Measurements from ENCODE around the gene APOC4. TPM values are rescaled to one million over a fixed set of nuclear protein-coding genes. Genes with fewer than 3 reads are reported as not detected.
A peak's percentile ranks its signal among the peaks of the same experiment; 100 is the strongest.

The APOC4 gene
- total RNA-seq: not detected
- polyA plus RNA-seq: not detected
- total RNA-seq: not detected

- Mint-ChIP-seq H3K27ac (peak within 1 kb of the TSS in 1 of 9 donors; percentile 7), H3K4me1 (peaks cover 0 to 2% (median 0%) of the 10 kb centered on the region in 7 donors), H3K36me3 (no peaks in the 10 kb centered on the region), H3K9me3 (no peaks in the 10 kb centered on the region), H3K27me3 (no peaks in the 10 kb centered on the region), H3K4me3 (no peak within 1 kb of the TSS)
- Histone ChIP-seq H3K27me3 (ENCODE audit: control insufficient read depth in 2 of 2, insufficient read depth in 2 of 2, low read length in 2 of 2) (no peaks in the 10 kb centered on the region), H3K9me3 (ENCODE audit: control insufficient read depth in 2 of 3, low read length in 3 of 3) (no peaks in the 10 kb centered on the region), H3K27ac (ENCODE audit: low read depth, low read length) (no peak within 1 kb of the TSS), H3K4me3 (ENCODE audit: low read length) (no peak within 1 kb of the TSS), H3K36me3 (ENCODE audit: control insufficient read depth in 2 of 3, insufficient read depth in 3 of 3, low read length in 3 of 3) (no peaks in the 10 kb centered on the region), H3K4me1 (ENCODE audit: control insufficient read depth in 2 of 2, insufficient read depth in 2 of 2, low read length in 2 of 2) (no peaks in the 10 kb centered on the region)
- no peak for DNase-seq
- intact Hi-C loops (cut with micrococcal nuclease): no loop called here
- ATAC-seq: no peak
- CTCF ChIA-PET: no interaction called here
- POLR2A ChIA-PET: no interaction called here
These were observed at the start of gene APOC4 for GRCh38 chr19:44942067-44942571. Gene APOC4 (plus strand): TSS chr19:44942237. CDS start chr19:44942278, 41 bp downstream.

GRCh38 chr19:44892932-44893331 lies 49.1 kb upstream of the APOC4 start:
- H3K4me3 ChIP-seq (ENCODE audit: low read length): no peak overlapping the region
- peaks cover 10 to 20% of the 10 kb centered on the region in 2 donors for H3K4me1 ChIP-seq (ENCODE audit: control insufficient read depth in 2 of 2, insufficient read depth in 2 of 2, low read length in 2 of 2)
- POLR2A ChIA-PET: no interaction called here

GRCh38 chr19:44893332-44894051 lies 48.5 kb upstream of the APOC4 start:
- no peaks in the 10 kb centered on the region for H3K9me3 ChIP-seq (ENCODE audit: control insufficient read depth in 2 of 3, low read length in 3 of 3)
- peaks cover 0 to 28% (median 5%) of the 10 kb centered on the region in 5 donors for H3K36me3 Mint-ChIP-seq
- intact Hi-C loops (cut with micrococcal nuclease): loop anchor here in 1 of 2 donors (5.0 kb wide), 2 partner anchors 201 to 994 kb away; partner anchors contain the start of gene IRF2BP1
- H3K27me3 ChIP-seq (ENCODE audit: control insufficient read depth in 2 of 2, insufficient read depth in 2 of 2, low read length in 2 of 2): no peaks in the 10 kb centered on the region
- ATAC-seq (no peak), DNase-seq (no peak)
- H3K27ac ChIP-seq (ENCODE audit: low read depth, low read length): no peak overlapping the region
- H3K4me3 ChIP-seq (ENCODE audit: low read length): no peak overlapping the region
- no peaks in the 10 kb centered on the region for H3K27me3 Mint-ChIP-seq
- peak overlapping the region in 3 of 9 donors; percentile 33 to 40 (median 36) for H3K27ac Mint-ChIP-seq
- H3K4me1 Mint-ChIP-seq: peaks cover 18 to 44% (median 32%) of the 10 kb centered on the region in 7 donors
- CTCF ChIA-PET: no interaction called here
- peaks cover 0 to 5% (median 0%) of the 10 kb centered on the region in 11 donors for H3K9me3 Mint-ChIP-seq
- peaks cover 10 to 20% of the 10 kb centered on the region in 2 donors for H3K4me1 ChIP-seq (ENCODE audit: control insufficient read depth in 2 of 2, insufficient read depth in 2 of 2, low read length in 2 of 2)
- peaks cover 0 to 60% (median 18%) of the 10 kb centered on the region in 3 experiments for H3K36me3 ChIP-seq (ENCODE audit: control insufficient read depth in 2 of 3, insufficient read depth in 3 of 3, low read length in 3 of 3)
- POLR2A ChIA-PET: no interaction called here
- H3K4me3 Mint-ChIP-seq: peak overlapping the region; percentile 41 to 96 (median 88)

More at GRCh38 chr19:44892932-44893331, 49.1 kb upstream of the APOC4 start:
- Mint-ChIP-seq H3K27me3 (no peaks in the 10 kb centered on the region), H3K27ac (peak overlapping the region in 7 of 9 donors; percentile 40 to 90 (median 81)), H3K36me3 (peaks cover 0 to 25% (median 5%) of the 10 kb centered on the region in 5 donors), H3K4me1 (peaks cover 18 to 44% (median 32%) of the 10 kb centered on the region in 7 donors), H3K9me3 (peaks cover 0 to 5% (median 0%) of the 10 kb centered on the region in 11 donors), H3K4me3 (peak overlapping the region; percentile 72 to 96 (median 88))
- Histone ChIP-seq H3K27me3 (ENCODE audit: control insufficient read depth in 2 of 2, insufficient read depth in 2 of 2, low read length in 2 of 2) (no peaks in the 10 kb centered on the region), H3K36me3 (ENCODE audit: control insufficient read depth in 2 of 3, insufficient read depth in 3 of 3, low read length in 3 of 3) (peaks cover 0 to 57% (median 18%) of the 10 kb centered on the region in 3 experiments), H3K9me3 (ENCODE audit: control insufficient read depth in 2 of 3, low read length in 3 of 3) (no peaks in the 10 kb centered on the region), H3K27ac (ENCODE audit: low read depth, low read length) (no peak overlapping the region)
- ATAC-seq: no peak
- CTCF ChIA-PET: no interaction called here
- no peak for DNase-seq
- intact Hi-C loops (cut with micrococcal nuclease): loop anchor here in 1 of 2 donors (5.0 kb wide), 2 partner anchors 201 to 994 kb away; partner anchors contain the start of gene IRF2BP1

GRCh38 chr19:44894052-44894400 lies 48.0 kb upstream of the APOC4 start:
- peaks cover 0 to 60% (median 18%) of the 10 kb centered on the region in 3 experiments for H3K36me3 ChIP-seq (ENCODE audit: control insufficient read depth in 2 of 3, insufficient read depth in 3 of 3, low read length in 3 of 3)
- H3K4me3 Mint-ChIP-seq: no peak overlapping the region
- intact Hi-C loops (cut with micrococcal nuclease): loop anchor here in 1 of 2 donors (5.0 kb wide), 2 partner anchors 202 to 993 kb away; partner anchors contain the start of gene IRF2BP1

GRCh38 chr19:44894946-44895345 lies 47.1 kb upstream of the APOC4 start:
- H3K36me3 ChIP-seq (ENCODE audit: control insufficient read depth in 2 of 3, insufficient read depth in 3 of 3, low read length in 3 of 3): peaks cover 0 to 65% (median 18%) of the 10 kb centered on the region in 3 experiments
- H3K27ac ChIP-seq (ENCODE audit: low read depth, low read length): no peak overlapping the region
- Mint-ChIP-seq H3K27me3 (no peaks in the 10 kb centered on the region), H3K4me1 (peaks cover 13 to 34% (median 28%) of the 10 kb centered on the region in 7 donors), H3K36me3 (peaks cover 0 to 30% (median 6%) of the 10 kb centered on the region in 5 donors), H3K9me3 (peaks cover 0 to 2% (median 0%) of the 10 kb centered on the region in 11 donors), H3K27ac (no peak overlapping the region), H3K4me3 (peak overlapping the region in 2 of 10 donors; percentile 39 to 41)
- ChIA-PET CTCF (no interaction called here), POLR2A (interaction anchor here (0.6 kb wide), 1 partner anchor 16 kb away, joined by 3 read pairs; no protein-coding TSS in a partner anchor)
- H3K4me3 ChIP-seq (ENCODE audit: low read length): no peak overlapping the region
- intact Hi-C loops (cut with micrococcal nuclease): loop anchor here in 1 of 2 donors (5.0 kb wide), 2 partner anchors 203 to 992 kb away; partner anchors contain the start of gene IRF2BP1
- ATAC-seq: no peak
- H3K9me3 ChIP-seq (ENCODE audit: control insufficient read depth in 2 of 3, low read length in 3 of 3): no peaks in the 10 kb centered on the region
- DNase-seq: no peak
- H3K27me3 ChIP-seq (ENCODE audit: control insufficient read depth in 2 of 2, insufficient read depth in 2 of 2, low read length in 2 of 2): no peaks in the 10 kb centered on the region
- H3K4me1 ChIP-seq (ENCODE audit: control insufficient read depth in 2 of 2, insufficient read depth in 2 of 2, low read length in 2 of 2): peaks cover 6 to 14% of the 10 kb centered on the region in 2 donors

More at GRCh38 chr19:44894052-44894400, 48.0 kb upstream of the APOC4 start:
- Histone ChIP-seq H3K9me3 (ENCODE audit: control insufficient read depth in 2 of 3, low read length in 3 of 3) (no peaks in the 10 kb centered on the region), H3K27ac (ENCODE audit: low read depth, low read length) (no peak overlapping the region), H3K27me3 (ENCODE audit: control insufficient read depth in 2 of 2, insufficient read depth in 2 of 2, low read length in 2 of 2) (no peaks in the 10 kb centered on the region), H3K4me3 (ENCODE audit: low read length) (no peak overlapping the region), H3K4me1 (ENCODE audit: control insufficient read depth in 2 of 2, insufficient read depth in 2 of 2, low read length in 2 of 2) (peaks cover 10 to 20% of the 10 kb centered on the region in 2 donors)
- DNase-seq (no peak), ATAC-seq (no peak)
- ChIA-PET POLR2A (no interaction called here), CTCF (no interaction called here)
- H3K27me3 Mint-ChIP-seq: no peaks in the 10 kb centered on the region
- peaks cover 0 to 28% (median 5%) of the 10 kb centered on the region in 5 donors for H3K36me3 Mint-ChIP-seq
- peak overlapping the region in 1 of 9 donors; percentile 36 for H3K27ac Mint-ChIP-seq
- peaks cover 0 to 4% (median 0%) of the 10 kb centered on the region in 11 donors for H3K9me3 Mint-ChIP-seq
- peaks cover 16 to 42% (median 30%) of the 10 kb centered on the region in 7 donors for H3K4me1 Mint-ChIP-seq

GRCh38 chr19:44897835-44898234 lies 44.2 kb upstream of the APOC4 start:
- DNase-seq: no peak
- Histone ChIP-seq H3K4me1 (ENCODE audit: control insufficient read depth in 2 of 2, insufficient read depth in 2 of 2, low read length in 2 of 2) (no peaks in the 10 kb centered on the region), H3K27ac (ENCODE audit: low read depth, low read length) (no peak overlapping the region), H3K9me3 (ENCODE audit: control insufficient read depth in 2 of 3, low read length in 3 of 3) (no peaks in the 10 kb centered on the region), H3K36me3 (ENCODE audit: control insufficient read depth in 2 of 3, insufficient read depth in 3 of 3, low read length in 3 of 3) (peaks cover 0 to 84% (median 18%) of the 10 kb centered on the region in 3 experiments), H3K4me3 (ENCODE audit: low read length) (no peak overlapping the region), H3K27me3 (ENCODE audit: control insufficient read depth in 2 of 2, insufficient read depth in 2 of 2, low read length in 2 of 2) (no peaks in the 10 kb centered on the region)
- Mint-ChIP-seq H3K27ac (no peak overlapping the region), H3K27me3 (no peaks in the 10 kb centered on the region), H3K9me3 (no peaks in the 10 kb centered on the region), H3K36me3 (peaks cover 0 to 39% (median 16%) of the 10 kb centered on the region in 5 donors), H3K4me1 (peaks cover under 1 to 9% (median 5%) of the 10 kb centered on the region in 7 donors), H3K4me3 (no peak overlapping the region)
- CTCF ChIA-PET: interaction anchor here (0.6 kb wide), 1 partner anchor 75 kb away, joined by 3 read pairs; no protein-coding TSS in a partner anchor
- no peak for ATAC-seq
- POLR2A ChIA-PET: no interaction called here
- intact Hi-C loops (cut with micrococcal nuclease): no loop called here

Measured in naive thymus-derived CD4-positive, alpha-beta T cell (primary cell).